HCT116 (cell line): ENCODE measurements around the gene MRRF.

Experiments used
- EZH2 ChIP-seq: fragments of 200-600 bp; sonication (generic); IDR thresholded peaks from 2 replicates; pipeline ENCODE4 v1.6.1; 2017; ENCODE audit warnings: antibody characterized with exemption, mixed run types
- POLR2A ChIP-seq: IDR thresholded peaks from 2 replicates; pipeline ENCODE4 v1.7.0; 2011; ENCODE audit warnings: borderline replicate concordance; ENCODE audit not compliant: insufficient read depth, insufficient read length; ENCODE audit errors: extremely low read depth
- RAD21 ChIP-seq: IDR thresholded peaks from 2 replicates; pipeline ENCODE4 v1.6.1; 2012; ENCODE audit warnings: low read depth, mild to moderate bottlenecking
- ZNF274 ChIP-seq: fragments of 200-500 bp; sonication (Bioruptor generic); IDR thresholded peaks from 2 replicates; pipeline ENCODE4 v1.6.1; 2014; ENCODE audit warnings: mild to moderate bottlenecking, low read depth, low read length, inconsistent platforms
- TF ChIP-seq, protein P1 (sequence below), 3 experiments: fragments of 200-600 bp in 1 of 3; sonication (generic) in 1 of 3; IDR thresholded peaks in 2 of 3; conservative IDR thresholded peaks in 1 of 3; 2 replicates each; pipeline ENCODE4 v1.5.1; 2012 to 2017; ENCODE audit warnings: low read depth in 2 of 3, low read length in 2 of 3, antibody characterized with exemption in 1 of 3, borderline replicate concordance in 1 of 3, control low read depth in 1 of 3, mild to moderate bottlenecking in 1 of 3, mixed read lengths in 1 of 3, mixed run types in 1 of 3, moderate library complexity in 1 of 3; ENCODE audit not compliant: insufficient read depth in 1 of 3
- TF ChIP-seq, protein P2 (sequence below): IDR thresholded peaks from 2 replicates; pipeline ENCODE4 v1.6.1; 2012

DNA sequence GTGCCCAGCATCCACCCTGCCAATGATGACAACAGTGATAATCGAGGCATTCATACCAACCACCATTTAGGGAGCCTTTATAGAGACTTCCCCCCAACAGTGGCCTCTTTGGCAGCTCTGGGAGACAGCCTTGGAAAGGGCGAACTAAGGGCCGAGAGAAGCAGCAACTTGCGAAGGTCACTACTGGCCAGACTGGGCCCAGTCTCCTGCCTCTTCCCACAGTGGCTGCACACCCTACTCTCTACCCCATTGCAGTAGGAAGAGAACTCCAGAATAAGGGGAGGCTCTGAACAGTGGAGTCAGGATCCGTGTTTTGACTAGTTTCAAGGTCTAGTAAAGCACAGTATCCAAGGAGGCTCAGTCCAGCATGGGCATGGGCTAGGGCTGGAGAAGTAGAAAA is 41.2 kb upstream of the MRRF start:
- TF ChIP-seq, protein P1, sequence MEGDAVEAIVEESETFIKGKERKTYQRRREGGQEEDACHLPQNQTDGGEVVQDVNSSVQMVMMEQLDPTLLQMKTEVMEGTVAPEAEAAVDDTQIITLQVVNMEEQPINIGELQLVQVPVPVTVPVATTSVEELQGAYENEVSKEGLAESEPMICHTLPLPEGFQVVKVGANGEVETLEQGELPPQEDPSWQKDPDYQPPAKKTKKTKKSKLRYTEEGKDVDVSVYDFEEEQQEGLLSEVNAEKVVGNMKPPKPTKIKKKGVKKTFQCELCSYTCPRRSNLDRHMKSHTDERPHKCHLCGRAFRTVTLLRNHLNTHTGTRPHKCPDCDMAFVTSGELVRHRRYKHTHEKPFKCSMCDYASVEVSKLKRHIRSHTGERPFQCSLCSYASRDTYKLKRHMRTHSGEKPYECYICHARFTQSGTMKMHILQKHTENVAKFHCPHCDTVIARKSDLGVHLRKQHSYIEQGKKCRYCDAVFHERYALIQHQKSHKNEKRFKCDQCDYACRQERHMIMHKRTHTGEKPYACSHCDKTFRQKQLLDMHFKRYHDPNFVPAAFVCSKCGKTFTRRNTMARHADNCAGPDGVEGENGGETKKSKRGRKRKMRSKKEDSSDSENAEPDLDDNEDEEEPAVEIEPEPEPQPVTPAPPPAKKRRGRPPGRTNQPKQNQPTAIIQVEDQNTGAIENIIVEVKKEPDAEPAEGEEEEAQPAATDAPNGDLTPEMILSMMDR (IDR thresholded peaks at IDR 0.05 in 2 of 3, conservative IDR thresholded peaks at IDR 0.05 in 1 of 3; ENCODE audit: borderline replicate concordance in 1 of 3, insufficient read depth in 1 of 3, low read depth in 2 of 3, low read length in 2 of 3): no peak
- TF ChIP-seq EZH2: no peak
- no peak for TF ChIP-seq POLR2A
- TF ChIP-seq ZNF274: no peak
- TF ChIP-seq RAD21: no peak
- TF ChIP-seq, protein P2, sequence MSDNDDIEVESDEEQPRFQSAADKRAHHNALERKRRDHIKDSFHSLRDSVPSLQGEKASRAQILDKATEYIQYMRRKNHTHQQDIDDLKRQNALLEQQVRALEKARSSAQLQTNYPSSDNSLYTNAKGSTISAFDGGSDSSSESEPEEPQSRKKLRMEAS: no peak
